GM18861 (cell line): ENCODE results near the gene NT5DC1.

Experiments
- ATAC-seq: cut with Tn5 transposase; IDR thresholded peaks from one replicate; pipeline ENCODE4 v1.9.1; 2021; ENCODE audit not compliant: unreplicated experiment

Gene NT5DC1

DNA sequence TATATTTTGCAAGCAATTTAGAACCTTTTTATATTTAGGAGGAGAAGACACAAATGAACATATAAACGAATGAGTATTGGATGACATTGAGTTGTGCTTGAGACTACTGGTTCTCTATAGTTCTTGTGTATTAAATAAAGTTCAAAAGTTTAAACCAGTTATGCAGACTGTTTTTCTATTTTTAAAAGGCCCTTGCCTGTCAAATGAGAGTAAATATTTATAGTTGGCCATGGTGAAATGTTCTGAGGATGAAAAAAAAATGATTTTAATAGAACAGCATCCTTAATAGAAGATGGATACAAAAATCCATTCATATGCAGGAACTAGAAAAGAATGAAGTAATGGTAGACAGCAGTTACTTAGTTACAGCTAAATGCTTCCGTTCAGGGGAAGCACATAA is 88.8 kb downstream of the NT5DC1 start:
- no peak for ATAC-seq

DNA sequence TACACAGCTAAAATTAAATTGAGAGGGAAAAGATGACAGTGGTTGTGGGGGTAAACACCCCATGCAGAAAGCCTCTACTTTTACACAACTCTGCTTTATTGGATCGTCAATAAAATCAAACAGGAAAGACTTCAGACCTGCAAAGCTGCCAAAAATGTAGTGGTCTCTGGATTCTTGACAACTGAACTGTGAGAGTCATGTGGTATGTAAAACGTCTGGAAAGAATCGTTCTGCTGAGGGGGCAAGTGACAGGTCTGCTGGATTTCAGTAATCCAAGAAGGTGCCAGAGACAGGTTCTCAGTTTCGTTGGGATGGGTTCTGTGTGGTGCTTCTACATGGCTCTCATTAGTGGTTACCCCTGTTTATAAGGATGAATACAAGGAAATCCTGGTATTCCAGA is 89.9 kb downstream of the NT5DC1 start:
- no peak for ATAC-seq

GRCh38 chr6:116191881-116192280 is 91.2 kb downstream of the NT5DC1 start:
- ATAC-seq: no peak

DNA sequence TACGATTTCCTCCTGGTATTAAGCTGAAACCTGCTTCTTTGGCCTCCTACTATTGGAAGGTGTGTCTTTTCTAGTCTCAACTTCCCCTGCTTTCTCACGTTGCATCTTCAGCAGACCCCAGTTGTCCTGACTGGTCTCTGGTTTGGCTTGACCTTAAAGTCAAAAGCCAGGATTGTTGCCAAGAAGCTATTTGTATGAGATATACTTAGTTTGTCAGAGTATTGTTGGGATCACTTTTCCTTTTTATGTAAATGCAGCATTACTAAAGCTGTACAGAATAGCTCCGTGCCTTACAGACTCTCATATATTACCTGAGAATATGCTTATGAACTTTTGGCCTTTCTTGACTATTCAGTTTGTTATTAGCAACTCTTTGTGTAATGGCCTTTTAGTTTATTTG is 92.1 kb downstream of the NT5DC1 start:
- ATAC-seq: no peak

- ATAC-seq: no peak
Measured at GRCh38 chr6:116196841-116197240, 96.2 kb downstream of the NT5DC1 start.

DNA sequence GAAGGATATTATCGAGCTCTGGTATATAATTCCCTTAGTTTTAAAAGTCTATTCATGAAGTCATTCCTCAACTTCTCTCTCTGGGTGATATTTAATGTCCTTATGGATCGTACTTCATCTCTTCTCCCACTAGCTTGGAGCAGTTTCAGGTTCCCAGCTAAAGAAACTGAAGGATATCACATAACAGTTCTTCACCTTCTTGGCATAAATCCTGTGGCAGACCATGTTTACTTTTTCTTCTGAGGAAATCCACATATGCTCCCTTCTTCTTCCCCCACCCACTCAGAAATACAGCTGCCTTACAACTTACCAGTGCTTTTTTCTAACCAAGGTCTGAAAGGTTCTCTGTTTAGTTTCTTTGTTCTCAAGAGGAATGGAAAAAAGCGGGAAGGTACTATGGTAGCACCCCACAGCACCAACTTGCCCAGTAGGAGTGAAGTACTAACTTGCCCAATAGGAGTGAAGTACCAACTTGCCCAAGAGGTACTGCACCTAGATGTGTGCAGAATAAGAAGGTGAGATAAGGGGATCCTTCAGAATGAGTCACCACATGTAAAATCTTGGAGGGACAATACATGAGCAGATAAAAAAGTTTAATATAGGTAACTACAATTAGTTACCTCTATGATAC is 100.1 kb downstream of the NT5DC1 start:
- no peak for ATAC-seq

GRCh38 chr6:116201538-116201937 is 100.9 kb downstream of the NT5DC1 start:
- no peak for ATAC-seq

- ATAC-seq: no peak
Measured at GRCh38 chr6:116205281-116205680, 104.6 kb downstream of the NT5DC1 start.

GRCh38 chr6:116206231-116206903 is 105.7 kb downstream of the NT5DC1 start:
- ATAC-seq: no peak

- no peak for ATAC-seq
Measured at GRCh38 chr6:116208056-116208785, 107.6 kb downstream of the NT5DC1 start.

DNA sequence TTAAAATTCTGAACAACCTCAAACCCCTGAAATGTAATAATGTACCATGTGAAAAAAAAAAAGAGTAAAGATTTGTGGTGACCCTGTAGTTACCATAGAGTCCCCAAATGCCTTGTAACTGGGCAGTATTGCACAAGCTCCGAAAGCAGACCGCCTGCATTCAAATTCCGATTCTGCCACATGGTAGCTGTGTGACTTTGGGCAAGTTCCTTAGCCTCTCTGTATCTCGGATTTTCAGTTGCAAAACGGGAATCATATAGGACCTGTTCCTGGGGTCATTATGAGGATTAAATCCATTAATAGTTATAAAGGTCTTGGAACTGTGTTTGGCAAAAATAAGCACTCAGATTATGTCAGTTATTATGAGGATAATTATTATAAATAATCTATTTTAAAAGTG is 109.7 kb downstream of the NT5DC1 start:
- ATAC-seq: no peak

DNA sequence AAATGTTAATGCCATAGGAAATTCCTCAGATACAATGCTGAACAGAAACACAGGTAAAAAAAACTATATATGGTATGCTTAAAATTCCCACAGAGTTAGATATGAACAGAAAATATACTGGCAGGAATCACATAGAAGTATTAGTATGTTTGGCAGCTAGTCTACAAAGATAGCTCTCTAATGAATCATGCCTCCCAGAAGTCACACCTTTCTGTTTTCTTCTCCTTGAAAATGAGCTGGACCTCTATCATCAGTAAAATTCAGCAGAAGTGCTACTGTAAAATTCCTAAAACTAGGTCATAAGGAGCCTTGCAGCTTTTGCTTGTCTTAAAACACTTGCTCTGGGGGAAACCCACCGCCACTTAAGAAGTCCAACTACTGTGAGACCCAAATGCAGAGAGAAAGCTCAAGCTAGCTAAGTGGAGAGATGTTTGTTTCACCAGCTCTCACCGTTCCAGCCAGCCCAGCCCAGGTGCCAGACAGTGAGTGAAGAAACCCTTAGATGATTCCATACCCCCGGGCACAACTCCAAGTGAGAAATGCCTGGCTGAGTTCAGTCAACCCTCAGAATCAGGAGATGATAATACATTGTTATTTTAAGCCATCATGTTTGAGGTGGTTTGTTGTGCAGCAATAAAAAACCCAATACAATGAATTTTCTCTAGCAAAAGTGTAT is 110.2 kb downstream of the NT5DC1 start:
- ATAC-seq: no peak

DNA sequence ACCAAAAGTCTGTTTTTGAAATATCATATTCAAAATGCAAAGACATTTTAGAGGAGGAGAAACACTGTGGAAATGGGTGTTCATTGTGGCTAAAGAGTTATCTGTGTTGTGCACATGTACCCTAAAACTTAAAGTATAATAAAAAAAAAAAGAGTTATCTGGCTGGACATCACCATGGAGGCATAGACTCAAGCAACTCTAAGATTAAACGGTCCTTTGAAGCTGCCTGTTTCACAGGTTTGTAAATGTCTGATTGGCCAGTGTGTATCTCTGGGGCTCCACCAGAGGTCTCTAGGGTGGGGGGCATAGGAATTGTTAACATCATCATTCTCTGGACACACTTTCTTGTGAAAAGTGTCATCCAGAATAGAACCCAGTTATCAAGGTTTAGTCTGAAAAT is 114.0 kb downstream of the NT5DC1 start:
- ATAC-seq: no peak

GRCh38 chr6:116215414-116215813 is 114.8 kb downstream of the NT5DC1 start:
- ATAC-seq: no peak

DNA sequence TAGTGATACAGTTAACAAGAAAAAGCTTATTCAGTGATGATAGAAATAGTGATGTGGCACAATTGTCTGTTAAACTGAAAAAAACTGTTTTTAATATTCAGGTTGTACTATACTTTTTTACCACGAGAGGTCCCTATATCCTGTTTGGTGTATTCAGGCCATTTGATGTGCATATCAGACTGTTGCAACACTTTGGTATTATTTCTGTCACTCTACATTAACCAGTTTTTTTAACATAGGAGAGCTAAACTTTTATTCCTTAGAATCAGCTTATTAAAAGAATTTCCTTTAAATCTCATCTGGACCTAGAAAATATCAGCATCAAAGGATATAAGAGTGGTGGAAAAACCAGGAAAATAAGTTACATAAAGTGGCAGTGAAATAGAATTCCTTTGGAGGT is 116.4 kb downstream of the NT5DC1 start:
- ATAC-seq: peak; percentile 65

- no peak for ATAC-seq
Measured at GRCh38 chr6:116218172-116218633, 117.5 kb downstream of the NT5DC1 start.

DNA sequence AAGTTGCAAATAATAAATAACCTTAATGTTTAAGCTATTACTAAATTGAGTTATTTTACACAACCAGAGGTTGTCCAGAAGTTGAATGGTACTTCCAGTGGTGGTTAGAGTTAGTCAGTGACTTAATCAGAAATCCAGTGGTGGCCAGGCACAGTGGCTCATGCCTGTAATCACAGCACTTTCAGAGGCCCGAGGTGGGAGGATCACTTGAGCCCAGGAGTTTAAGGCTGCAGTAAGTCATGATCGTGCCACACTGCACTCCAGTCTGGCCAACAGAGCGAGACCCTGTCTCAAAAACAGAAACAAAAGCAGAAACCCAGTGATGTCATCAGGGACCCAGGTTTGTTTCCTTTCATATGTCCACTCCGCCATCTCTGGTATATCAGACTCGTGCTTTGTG is 118.2 kb downstream of the NT5DC1 start:
- ATAC-seq: no peak

DNA sequence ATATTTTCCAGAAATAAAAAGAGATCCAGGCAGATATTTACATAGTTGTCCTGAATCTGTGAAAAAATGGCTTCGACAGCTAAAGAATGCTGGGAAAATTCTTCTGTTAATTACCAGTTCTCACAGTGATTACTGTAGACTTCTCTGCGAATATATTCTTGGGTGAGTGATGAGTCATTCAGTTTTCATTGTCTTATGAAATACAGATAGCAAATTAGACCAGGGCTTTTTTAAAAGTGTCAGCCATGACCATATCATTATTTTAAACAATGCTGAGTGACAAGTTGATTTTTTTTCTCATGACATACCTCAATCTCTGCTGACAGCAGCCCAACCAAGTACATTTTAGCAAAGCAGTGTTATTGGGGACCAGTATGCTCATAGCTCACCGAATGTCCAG is 120.4 kb downstream of the NT5DC1 start:
- ATAC-seq: no peak

- ATAC-seq: no peak
Measured at GRCh38 chr6:116221911-116222310, 121.3 kb downstream of the NT5DC1 start.

GRCh38 chr6:116223355-116223754 is 122.7 kb downstream of the NT5DC1 start:
- no peak for ATAC-seq

DNA sequence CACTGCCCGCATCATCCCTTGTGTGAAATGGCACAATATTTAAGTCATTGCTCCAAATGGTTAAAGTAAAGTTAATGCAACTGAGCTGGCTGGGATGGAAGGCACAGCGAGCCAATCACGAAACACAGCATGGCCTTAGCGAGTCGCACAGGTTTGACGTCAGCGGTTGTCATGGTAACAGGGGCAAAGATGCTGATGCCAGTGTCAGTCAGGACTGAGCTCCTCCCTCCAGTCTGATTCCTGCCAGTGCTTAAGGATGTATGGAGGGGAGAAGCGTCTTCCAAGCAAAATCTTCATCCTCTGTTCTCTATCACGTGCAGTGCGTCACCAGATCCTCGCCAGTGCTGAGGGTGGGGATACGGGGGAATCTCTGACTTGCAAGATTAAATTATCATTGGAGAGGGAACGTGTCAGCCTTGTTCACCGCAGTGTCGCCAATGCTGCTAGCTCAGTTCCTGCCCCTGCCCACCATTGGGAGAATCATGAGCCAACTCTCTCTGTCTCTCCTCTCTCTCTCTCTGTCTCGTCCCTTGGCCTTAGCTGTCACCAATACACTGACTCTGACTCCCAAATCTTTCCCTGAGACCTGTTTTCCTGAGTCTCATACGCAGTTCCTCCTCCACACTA is 128.7 kb downstream of the NT5DC1 start:
- no peak for ATAC-seq
